ENCODE results near the gene HNRNPH2. TPM values are rescaled to one million over a fixed set of nuclear protein-coding genes. Genes with fewer than 3 reads are reported as not detected.

HNRNPH2 gene
- total and polyA plus RNA-seq, 2 experiments from 2014 or later = 76.9 to 189 TPM

GRCh38 chrX:101390664-101391525 is 17.1 kb upstream of the HNRNPH2 start, which contains the start of gene RPL36A:
RPL36A (plus strand) TSS chrX:101391011; CDS start chrX:101391044, 33 bp downstream.
- Histone ChIP-seq H3K27me3 (no peaks in the 10 kb centered on the region), H3K4me3 (peak within 1 kb of the TSS; percentile 78), H3K36me3 (peaks cover 6% of the 10 kb centered on the region), H3K9me3 (ENCODE audit: low read depth) (no peaks in the 10 kb centered on the region), H3K4me1 (ENCODE audit: low read depth) (no peaks in the 10 kb centered on the region), H3K27ac (peak within 1 kb of the TSS; percentile 70)
- TF ChIP-seq CTCF (IDR thresholded peaks at IDR 0.05; ENCODE audit: low read depth, low read length) = peak; percentile 79
- DNase-seq (ENCODE audit: low read depth in 1 of 2, low spot score in 1 of 2) = peak; percentile 92 to 93

GRCh38 chrX:101391831-101392230 is 16.2 kb upstream of the HNRNPH2 start:
- no peak for DNase-seq (ENCODE audit: low read depth in 1 of 2, low spot score in 1 of 2)
- Histone ChIP-seq H3K4me1 (ENCODE audit: low read depth) (no peaks in the 10 kb centered on the region), H3K4me3 (peak overlapping the region; percentile 78), H3K27ac (peak overlapping the region; percentile 70), H3K36me3 (peaks cover 6% of the 10 kb centered on the region), H3K9me3 (ENCODE audit: low read depth) (no peaks in the 10 kb centered on the region), H3K27me3 (no peaks in the 10 kb centered on the region)
- no peak for TF ChIP-seq CTCF (IDR thresholded peaks at IDR 0.05; ENCODE audit: low read depth, low read length)

- TF ChIP-seq CTCF (IDR thresholded peaks at IDR 0.05; ENCODE audit: low read depth, low read length) = no peak
- Histone ChIP-seq H3K27ac (no peak overlapping the region), H3K4me3 (no peak overlapping the region), H3K27me3 (no peaks in the 10 kb centered on the region), H3K36me3 (peaks cover 6% of the 10 kb centered on the region), H3K4me1 (ENCODE audit: low read depth) (peaks cover 4% of the 10 kb centered on the region), H3K9me3 (ENCODE audit: low read depth) (no peaks in the 10 kb centered on the region)
- DNase-seq (ENCODE audit: low read depth in 1 of 2, low spot score in 1 of 2) = no peak
These were observed 14.3 kb upstream of the HNRNPH2 start for GRCh38 chrX:101393530-101394305.

GRCh38 chrX:101394372-101394771 is 13.7 kb upstream of the HNRNPH2 start:
- Histone ChIP-seq H3K9me3 (ENCODE audit: low read depth) (no peaks in the 10 kb centered on the region), H3K27me3 (no peaks in the 10 kb centered on the region), H3K4me3 (no peak overlapping the region), H3K4me1 (ENCODE audit: low read depth) (peaks cover 4% of the 10 kb centered on the region), H3K36me3 (peaks cover 6% of the 10 kb centered on the region), H3K27ac (no peak overlapping the region)
- no peak for DNase-seq (ENCODE audit: low read depth in 1 of 2, low spot score in 1 of 2)
- no peak for TF ChIP-seq CTCF (IDR thresholded peaks at IDR 0.05; ENCODE audit: low read depth, low read length)

GRCh38 chrX:101395789-101396188 is 12.2 kb upstream of the HNRNPH2 start:
- TF ChIP-seq CTCF (IDR thresholded peaks at IDR 0.05; ENCODE audit: low read depth, low read length) = no peak
- Histone ChIP-seq H3K4me3 (no peak overlapping the region), H3K9me3 (ENCODE audit: low read depth) (no peaks in the 10 kb centered on the region), H3K27me3 (no peaks in the 10 kb centered on the region), H3K36me3 (peaks cover 6% of the 10 kb centered on the region), H3K27ac (no peak overlapping the region), H3K4me1 (ENCODE audit: low read depth) (peaks cover 4% of the 10 kb centered on the region)
- DNase-seq (ENCODE audit: low read depth in 1 of 2, low spot score in 1 of 2) = peak in 1 of 2 donors; percentile 40

Measured in cardiac muscle cell (in vitro differentiated cells and primary cell).